ENCODE results near the gene PDZD2.

GRCh38 chr5:32072054-32072453 is 433.1 kb downstream of the PDZD2 start:
- TF ChIP-seq CTCF (IDR thresholded peaks at IDR 0.05; ENCODE audit: insufficient read depth, low read length) (no peak), GABPA (IDR thresholded peaks at IDR 0.05; ENCODE audit: low read depth) (no peak), POLR2AphosphoS5 (IDR thresholded peaks at IDR 0.05; ENCODE audit: low read depth) (no peak), REST (IDR thresholded peaks at IDR 0.05; ENCODE audit: insufficient replicate concordance, low read depth) (no peak)

Data from HL-60 (cell line).